HG02642 (cell line): ENCODE results near the gene TLCD5.

ENCODE experiments used
- ATAC-seq: cut with Tn5 transposase; IDR thresholded peaks from one replicate; pipeline ENCODE4 v1.9.1; 2021; ENCODE audit warnings: mild to moderate bottlenecking; ENCODE audit not compliant: unreplicated experiment, poor library complexity

TLCD5 gene

DNA sequence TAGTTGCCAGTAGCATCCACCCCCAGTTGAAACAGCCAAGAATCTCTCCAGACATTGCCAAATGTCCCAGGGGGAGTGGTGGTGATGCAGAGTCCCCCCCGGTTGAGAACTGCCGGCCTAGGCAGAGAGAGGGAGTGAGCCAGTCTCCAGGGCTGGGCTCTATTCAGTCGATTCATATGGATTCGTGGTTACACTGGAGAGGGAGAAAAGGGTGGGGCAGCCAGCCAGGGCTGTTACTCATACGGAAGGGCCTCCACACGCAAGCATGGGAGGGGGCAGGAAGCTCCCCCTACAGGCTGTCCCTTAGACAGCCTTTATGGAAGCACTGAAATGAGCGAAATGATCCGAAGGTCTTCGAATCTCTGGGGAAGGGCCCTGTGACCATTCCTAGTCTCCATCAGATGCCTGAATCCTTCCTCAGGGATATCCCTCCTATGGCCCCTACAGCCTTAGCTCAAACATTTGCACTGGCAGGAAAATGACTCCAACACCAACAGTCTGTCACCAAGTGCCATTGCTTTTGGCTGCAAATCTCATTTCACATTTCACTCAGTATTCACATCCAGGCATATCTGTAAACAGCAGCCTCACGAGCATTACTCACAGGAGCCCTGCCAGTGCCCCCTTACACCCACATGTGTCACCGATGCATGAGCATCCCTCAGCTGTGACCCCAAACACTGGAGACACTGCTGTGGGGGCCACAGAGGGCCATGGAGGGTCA lies 18.4 kb upstream of the TLCD5 start:
- ATAC-seq: no peak

GRCh38 chr11:120307476-120307875 lies 17.6 kb upstream of the TLCD5 start:
- ATAC-seq: no peak

- no peak for ATAC-seq
These were observed 17.0 kb upstream of the TLCD5 start for GRCh38 chr11:120308081-120308480.

DNA sequence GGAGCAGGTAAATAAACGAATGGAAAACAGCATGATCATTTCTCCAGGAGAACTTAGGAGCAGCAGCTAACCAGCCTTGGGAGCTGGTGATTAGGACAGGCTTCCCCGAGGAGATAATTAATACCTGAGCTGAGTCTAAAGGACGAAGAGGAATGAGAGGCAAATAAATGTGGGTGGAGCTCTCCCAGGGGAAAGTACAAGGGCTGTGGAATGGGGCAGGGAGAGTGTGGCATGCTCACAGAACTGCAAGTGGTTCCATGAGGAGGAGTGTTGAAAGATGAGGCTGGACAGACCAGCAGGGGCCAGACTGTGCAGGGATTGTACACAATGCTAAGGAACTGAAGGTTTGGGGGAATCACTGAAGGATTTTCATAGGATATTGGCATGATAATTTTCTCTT lies 14.2 kb upstream of the TLCD5 start:
- ATAC-seq: no peak

DNA sequence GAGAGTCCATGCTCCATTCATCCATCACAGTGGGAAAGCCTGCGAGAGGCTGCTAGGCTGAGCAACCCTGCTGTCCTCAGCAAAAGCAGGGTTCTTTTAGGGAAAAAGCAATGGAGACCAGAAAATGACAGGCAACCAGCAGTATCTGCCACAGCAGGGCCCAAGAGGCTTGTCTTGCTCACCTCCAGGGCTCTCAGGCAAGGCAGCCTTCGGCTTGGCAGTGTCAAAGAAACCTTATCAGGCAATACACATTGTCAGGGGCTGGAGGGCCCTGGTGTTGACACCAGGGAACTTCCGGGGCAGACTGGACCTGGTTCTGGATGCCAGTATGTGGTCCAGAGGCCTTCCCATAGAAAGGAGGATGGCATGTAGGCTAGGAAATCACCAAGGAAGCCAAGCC lies 10.2 kb upstream of the TLCD5 start:
- ATAC-seq: no peak

- no peak for ATAC-seq
These were observed 8.0 kb upstream of the TLCD5 start for GRCh38 chr11:120316880-120317688.

DNA sequence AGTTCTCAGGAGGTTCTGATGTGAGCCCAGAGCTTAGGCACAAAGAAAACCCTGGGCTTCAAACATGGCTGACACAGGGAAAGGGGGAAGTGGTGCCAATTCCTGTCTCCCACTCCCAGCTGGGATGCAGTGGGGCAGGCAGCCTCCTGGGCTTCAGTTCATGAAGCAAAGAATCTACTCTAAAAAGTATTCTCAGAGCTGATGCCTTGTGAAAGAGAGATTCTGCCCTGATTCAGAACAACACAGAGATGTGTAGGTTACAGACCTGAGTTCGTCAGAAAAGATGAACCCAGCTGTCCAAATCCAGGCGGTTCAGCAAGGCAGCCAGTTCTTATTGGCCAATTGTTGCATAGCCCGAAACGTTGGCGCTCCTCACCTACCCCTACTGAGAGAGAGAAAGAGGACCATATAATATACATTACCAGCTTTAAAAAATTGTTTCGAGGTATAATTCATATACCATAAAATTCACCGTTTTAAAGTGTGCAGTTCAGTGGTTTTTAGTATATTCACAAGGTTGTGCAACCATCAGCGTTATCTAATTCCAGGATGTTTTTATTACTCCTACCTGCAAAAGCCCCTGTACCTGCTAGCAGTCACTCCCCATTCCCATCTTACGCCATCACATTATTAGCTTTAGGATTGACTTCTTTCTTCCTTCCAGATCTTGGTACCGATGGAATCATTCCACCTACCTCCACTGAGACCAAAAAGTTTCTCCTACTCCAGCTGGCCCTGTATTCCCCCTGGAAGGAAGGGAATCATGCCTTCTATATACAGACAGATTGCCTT lies 7.2 kb upstream of the TLCD5 start:
- no peak for ATAC-seq

GRCh38 chr11:120318906-120319305 lies 6.2 kb upstream of the TLCD5 start:
- no peak for ATAC-seq

DNA sequence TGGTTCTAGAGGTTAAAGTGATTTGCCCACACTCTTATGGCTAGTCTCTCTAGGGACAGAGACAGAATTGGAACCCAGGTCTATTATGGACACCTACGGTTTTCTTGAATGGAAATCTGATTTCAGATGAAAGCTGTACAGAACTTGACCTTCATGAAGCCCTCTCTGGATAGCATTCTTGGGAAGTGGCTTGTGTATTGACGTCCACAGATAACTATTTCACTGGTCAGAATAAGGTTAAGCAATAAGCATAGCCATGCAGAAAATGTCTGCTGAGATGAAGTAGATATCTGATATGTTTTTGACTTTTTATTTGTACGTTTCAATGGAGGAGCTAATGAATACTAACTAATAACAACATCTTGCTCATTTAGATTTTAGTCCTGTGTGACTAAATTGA lies 1.1 kb downstream of the TLCD5 start:
- no peak for ATAC-seq

GRCh38 chr11:120326845-120327281 lies 1.8 kb downstream of the TLCD5 start:
- ATAC-seq: no peak

GRCh38 chr11:120327311-120327710 lies 2.2 kb downstream of the TLCD5 start:
- ATAC-seq: no peak

GRCh38 chr11:120329556-120329955 lies 4.5 kb downstream of the TLCD5 start:
- no peak for ATAC-seq

DNA sequence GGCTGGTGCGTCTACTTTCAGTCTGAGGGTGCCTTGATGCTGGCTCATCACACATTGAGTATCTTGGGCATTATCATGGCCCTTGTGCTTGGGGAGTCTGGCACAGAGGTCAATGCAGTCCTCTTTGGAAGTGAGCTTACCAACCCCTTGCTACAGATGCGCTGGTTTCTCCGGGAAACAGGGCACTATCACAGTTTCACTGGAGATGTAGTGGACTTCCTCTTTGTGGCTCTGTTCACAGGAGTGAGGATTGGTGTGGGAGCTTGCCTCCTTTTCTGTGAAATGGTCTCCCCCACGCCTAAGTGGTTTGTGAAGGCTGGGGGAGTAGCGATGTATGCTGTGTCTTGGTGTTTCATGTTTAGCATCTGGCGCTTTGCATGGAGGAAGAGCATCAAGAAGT lies 4.9 kb downstream of the TLCD5 start:
- no peak for ATAC-seq

DNA sequence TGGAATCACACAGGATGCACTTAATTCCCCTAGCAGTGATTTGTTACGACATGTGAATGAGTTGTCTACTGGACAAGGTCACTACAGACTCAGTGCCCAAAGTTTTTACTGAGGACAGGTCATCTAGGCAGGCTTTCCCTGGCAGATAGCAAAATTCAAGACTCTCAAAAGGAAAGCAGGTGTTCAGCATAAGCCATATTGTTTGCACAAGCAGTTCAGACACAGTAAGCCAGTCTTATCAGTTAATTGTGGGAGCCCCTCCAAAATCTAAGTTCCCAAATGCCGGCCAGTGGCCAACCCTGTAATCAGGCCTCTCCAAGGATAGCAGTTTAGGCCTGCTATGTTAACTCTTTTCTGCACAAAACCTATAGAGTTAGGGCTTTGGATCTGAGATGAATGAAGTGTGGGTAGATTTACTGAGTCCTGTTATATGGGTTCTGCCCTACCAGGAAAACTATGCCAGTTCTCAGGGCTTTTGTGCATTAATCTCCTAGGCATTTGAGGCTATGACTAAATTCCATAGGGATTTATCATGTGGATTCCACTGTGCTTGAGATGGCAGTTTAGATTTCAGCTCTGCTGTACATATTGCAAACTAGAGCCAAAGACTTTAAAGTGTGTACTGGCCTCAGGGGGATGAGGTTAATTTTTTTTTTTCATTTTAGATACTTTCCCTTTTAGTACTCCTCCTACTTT lies 6.3 kb downstream of the TLCD5 start:
- ATAC-seq: no peak

GRCh38 chr11:120332822-120333716 lies 8.0 kb downstream of the TLCD5 start:
- ATAC-seq: no peak

DNA sequence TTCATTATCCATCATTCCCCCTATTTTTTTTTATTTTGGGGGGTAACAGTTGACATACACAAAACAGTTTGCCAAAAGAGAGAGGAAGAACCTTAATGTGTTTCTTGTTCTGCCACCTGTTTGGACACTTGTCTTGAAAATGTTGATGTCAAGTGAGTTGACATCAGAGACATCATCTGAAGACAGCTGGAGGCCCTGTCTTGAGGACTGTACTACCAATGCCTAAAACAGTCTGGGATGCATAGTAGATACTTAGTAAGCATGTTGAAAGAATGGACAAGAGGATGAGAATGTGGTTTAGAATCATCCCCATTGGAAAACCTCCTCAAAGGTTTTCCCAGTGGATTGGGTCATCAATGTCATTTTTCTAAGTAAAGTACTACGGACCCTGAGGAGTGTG lies 8.7 kb downstream of the TLCD5 start:
- ATAC-seq: no peak

DNA sequence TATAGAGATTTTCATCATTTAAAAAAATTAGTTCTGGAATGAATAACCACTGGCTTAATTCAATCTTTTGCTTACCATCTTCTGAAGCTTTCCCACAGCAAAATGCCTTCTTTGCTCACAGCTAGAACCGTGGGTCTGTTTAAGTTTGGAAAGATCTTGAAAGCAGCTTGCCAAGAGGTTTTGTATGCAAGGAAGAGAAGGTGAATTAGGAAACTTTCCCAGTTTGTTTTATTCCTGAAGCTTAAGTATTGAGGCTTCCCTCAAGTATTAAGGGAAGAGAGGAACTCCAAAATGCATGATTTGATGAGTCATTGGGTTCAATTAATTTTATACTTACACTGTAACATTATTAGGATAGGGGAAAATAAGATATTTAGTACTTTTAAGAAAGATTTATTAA lies 9.2 kb downstream of the TLCD5 start:
- no peak for ATAC-seq

GRCh38 chr11:120334894-120335462 lies 9.9 kb downstream of the TLCD5 start:
- no peak for ATAC-seq

DNA sequence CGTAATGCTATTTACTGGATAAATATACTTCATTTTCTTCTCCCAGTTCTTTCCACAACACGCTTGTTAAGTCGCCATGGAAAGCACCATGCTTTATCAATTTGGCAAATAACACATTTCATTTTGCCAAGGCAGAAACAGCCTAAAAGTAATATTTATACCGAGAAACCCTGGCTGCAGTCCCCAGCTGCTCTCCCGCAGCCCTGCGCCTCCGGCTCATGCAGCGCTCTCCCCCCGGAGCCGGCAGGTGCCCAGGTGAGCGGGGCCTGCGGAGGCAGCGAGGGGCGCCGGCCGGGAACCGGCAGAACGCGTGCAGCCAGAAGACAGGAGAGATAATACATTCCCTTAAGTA lies 10.4 kb downstream of the TLCD5 start:
- ATAC-seq: peak; percentile 23
